ENCODE measurements around the gene LMF1. TPM values are rescaled to one million over a fixed set of nuclear protein-coding genes. Genes with fewer than 3 reads are reported as not detected.
A peak's percentile ranks its signal among the peaks of the same experiment; 100 is the strongest.

The LMF1 gene
- total and polyA plus RNA-seq, 9 of the 15 experiments (the other 6 are each of a cell fraction or from before 2014, with no cell fraction given), result 0.11 to 1.6 (median 0.55) TPM; not detected in 1

DNA sequence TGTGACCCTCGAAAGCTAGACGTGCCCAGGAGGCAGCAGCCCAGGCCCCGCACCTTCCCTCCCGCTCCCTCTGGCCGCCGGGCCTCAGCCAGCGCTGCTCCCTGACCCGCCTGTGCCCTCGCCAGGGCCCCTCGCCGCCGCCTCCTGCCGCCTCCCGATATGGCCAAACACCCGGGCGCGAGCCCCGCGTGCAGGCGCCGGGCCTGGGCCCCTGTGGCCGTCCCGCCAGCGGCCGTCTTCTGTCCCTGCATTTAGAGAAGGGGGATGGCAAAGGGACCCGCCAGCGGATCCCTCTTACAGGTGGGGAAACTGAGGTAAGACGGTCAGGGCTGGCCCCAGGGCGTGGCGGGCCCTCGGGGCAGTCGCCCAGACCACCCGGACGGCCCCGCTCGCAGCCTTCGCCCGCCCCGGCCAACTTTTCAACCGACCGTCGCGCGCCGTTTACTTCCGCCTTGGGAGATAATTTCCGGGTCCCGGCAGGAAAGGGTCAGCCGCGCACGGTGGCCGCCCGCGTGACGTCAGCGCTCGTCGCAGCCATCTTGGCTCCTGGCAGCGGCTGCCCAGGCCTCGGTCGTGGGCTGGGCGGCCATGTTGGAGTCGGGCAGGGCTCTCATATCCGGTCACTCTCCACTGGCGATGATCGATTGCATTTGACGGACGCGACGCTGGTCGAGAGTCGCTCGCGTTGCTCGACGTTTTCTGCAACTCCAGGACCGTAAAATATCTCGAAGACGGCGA, 163.3 kb downstream of the LMF1 start (continued):
- TF ChIP-seq, protein P1, sequence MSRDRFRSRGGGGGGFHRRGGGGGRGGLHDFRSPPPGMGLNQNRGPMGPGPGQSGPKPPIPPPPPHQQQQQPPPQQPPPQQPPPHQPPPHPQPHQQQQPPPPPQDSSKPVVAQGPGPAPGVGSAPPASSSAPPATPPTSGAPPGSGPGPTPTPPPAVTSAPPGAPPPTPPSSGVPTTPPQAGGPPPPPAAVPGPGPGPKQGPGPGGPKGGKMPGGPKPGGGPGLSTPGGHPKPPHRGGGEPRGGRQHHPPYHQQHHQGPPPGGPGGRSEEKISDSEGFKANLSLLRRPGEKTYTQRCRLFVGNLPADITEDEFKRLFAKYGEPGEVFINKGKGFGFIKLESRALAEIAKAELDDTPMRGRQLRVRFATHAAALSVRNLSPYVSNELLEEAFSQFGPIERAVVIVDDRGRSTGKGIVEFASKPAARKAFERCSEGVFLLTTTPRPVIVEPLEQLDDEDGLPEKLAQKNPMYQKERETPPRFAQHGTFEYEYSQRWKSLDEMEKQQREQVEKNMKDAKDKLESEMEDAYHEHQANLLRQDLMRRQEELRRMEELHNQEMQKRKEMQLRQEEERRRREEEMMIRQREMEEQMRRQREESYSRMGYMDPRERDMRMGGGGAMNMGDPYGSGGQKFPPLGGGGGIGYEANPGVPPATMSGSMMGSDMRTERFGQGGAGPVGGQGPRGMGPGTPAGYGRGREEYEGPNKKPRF (IDR thresholded peaks at IDR 0.05; ENCODE audit: low read depth, low read length), result no peak
- TF ChIP-seq ZNF778 (CRISPR knock-in tag; IDR thresholded peaks at IDR 0.05), result no peak
- TF ChIP-seq ZBTB9 (CRISPR knock-in tag; IDR thresholded peaks at IDR 0.05), result 0 out of 2 replicates have a peak, but pooled peaks have one; percentile 71
- TF ChIP-seq ZNF274 (IDR thresholded peaks at IDR 0.05; ENCODE audit: borderline replicate concordance, low read depth, low read length), result no peak
- peak; percentile 92 for TF ChIP-seq AFF4 (CRISPR knock-in tag; IDR thresholded peaks at IDR 0.05)
- peak; percentile 57; the same call in 1 of the 2 replicates for TF ChIP-seq POLR2AphosphoS2 (IDR thresholded peaks at IDR 0.05; ENCODE audit: low read length)
- TF ChIP-seq IRF2 (CRISPR knock-in tag; IDR thresholded peaks at IDR 0.05), result no peak
- TF ChIP-seq, protein P2, sequence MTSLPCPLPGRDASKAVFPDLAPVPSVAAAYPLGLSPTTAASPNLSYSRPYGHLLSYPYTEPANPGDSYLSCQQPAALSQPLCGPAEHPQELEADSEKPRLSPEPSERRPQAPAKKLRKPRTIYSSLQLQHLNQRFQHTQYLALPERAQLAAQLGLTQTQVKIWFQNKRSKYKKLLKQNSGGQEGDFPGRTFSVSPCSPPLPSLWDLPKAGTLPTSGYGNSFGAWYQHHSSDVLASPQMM (CRISPR knock-in tag; IDR thresholded peaks at IDR 0.05), result no peak
- no peak for TF ChIP-seq ZEB2 (IDR thresholded peaks at IDR 0.05)
- peak; percentile 97 for TF ChIP-seq POLR2G (IDR thresholded peaks at IDR 0.05; ENCODE audit: low read depth, low read length)
- TF ChIP-seq CBX1 (IDR thresholded peaks at IDR 0.05; ENCODE audit: low read depth), result peak; percentile 40; the same call in 1 of the 2 replicates
- peak; percentile 71 for TF ChIP-seq MYC (IDR thresholded peaks at IDR 0.05; ENCODE audit: low read depth, low read length)
- TF ChIP-seq MYC (CRISPR knock-in tag; IDR thresholded peaks at IDR 0.05; ENCODE audit: borderline replicate concordance, low read depth), result no peak
- peak; percentile 77; the same call in 1 of the 2 replicates for TF ChIP-seq ZBTB2 (IDR thresholded peaks at IDR 0.05)
- no peak for TF ChIP-seq ADNP (tag; IDR thresholded peaks at IDR 0.05)
- TF ChIP-seq GABPA (tag; conservative IDR thresholded peaks at IDR 0.05; ENCODE audit: low read depth), result peak; percentile 98
- no peak for TF ChIP-seq IFI16 (CRISPR knock-in tag; IDR thresholded peaks at IDR 0.05)
- peak; percentile 54 for TF ChIP-seq ZNF511 (CRISPR knock-in tag; IDR thresholded peaks at IDR 0.05)

Measured in K562 (cell line).